Adrenal gland (tissue), 12 donors: ENCODE measurements around the gene CHDH. TPM values are rescaled to one million over a fixed set of nuclear protein-coding genes. Genes with fewer than 3 reads are reported as not detected.
A peak's percentile ranks its signal among the peaks of the same experiment; 100 is the strongest.

Experiments used
- DNase-seq, 7 donors: peaks; one replicate each; pipeline ENCODE4 v3.0.0-alpha.2; 2019 to 2020
- H3K27ac ChIP-seq, 5 donors: fragments of 200-600 bp; sonication (generic) in 4 of 5; 1 replicate in 3 of 5; 2 replicates in 2 of 5; pipeline versions ENCODE4 v1.5.1 to v1.8.0; 2016 to 2020; ENCODE audit warnings: mild to moderate bottlenecking in 1 of 5
- H3K27me3 ChIP-seq: fragments of 200-600 bp; 2 replicates; pipeline ENCODE4 v1.8.0; 2021
- H3K36me3 ChIP-seq, 2 donors: fragments of 200-600 bp; replicated peaks in 1 of 2; 1 replicate in 1 of 2; 2 replicates in 1 of 2; pipeline versions ENCODE4 v1.5.1 to v1.8.0; 2018 to 2022
- H3K4me1 ChIP-seq, 2 donors: fragments of 200-600 bp; replicated peaks in 1 of 2; 1 replicate in 1 of 2; 2 replicates in 1 of 2; pipeline versions ENCODE4 v1.5.1 to v1.8.0; 2018 to 2021
- H3K4me3 ChIP-seq, 4 donors: fragments of 200-600 bp; sonication (generic) in 3 of 4; one replicate each; pipeline ENCODE4 v1.5.1; 2016 to 2018
- H3K9me3 ChIP-seq, 3 donors: fragments of 200-600 bp; sonication (generic) in 1 of 3; replicated peaks in 1 of 3; 1 replicate in 2 of 3; 2 replicates in 1 of 3; pipeline versions ENCODE4 v1.5.1 to v1.8.0; 2016 to 2021
- POLR2A ChIP-seq, 2 donors: fragments of 450-650 bp; IDR thresholded peaks; one replicate each; pipeline ENCODE4 v1.6.1; 2017; ENCODE audit warnings: antibody characterized with exemption in 2 of 2, mild to moderate bottlenecking in 2 of 2, moderate library complexity in 1 of 2
- WGBS, 4 donors: extraction: QIAGEN DNeasy Blood & Tissue Kit in 2 of 4; methylation state at CpG; one replicate each; pipeline versions ENCODE4 v1.1.5 to v1.1.7; 2013 to 2017; 5-methylcytosine and 5-hydroxymethylcytosine counted together
- intact Hi-C, 2 donors: fragments of 100-400 bp; cut with DNase I; formaldehyde crosslinking; loops; one replicate each; pipeline versions ENCODE4 v1.14.1 to v1.15.0; 2022 to 2023
- polyA plus RNA-seq, 3 donors: library from polyadenylated mRNA; stranded (reverse); fragments of 200-250 nt in 2 of 3; fragments of 350-450 nt in 1 of 3; fragmentation: Illumina TruSeq in 1 of 3; extraction: RNeasy Lipid Tissue Mini Kit (QIAGEN cat#74804) in 1 of 3; gene quantifications; one replicate each; pipeline ENCODE4 v1.2.3, GENCODE V29; 2013 to 2014
- total RNA-seq, 9 donors: library from RNA; depleted of rRNA in 4 of 9; stranded (reverse); fragments of >200 nt in 4 of 9; fragments of 120-200 nt in 1 of 9; fragmentation: NEBNext Ultra II Directional in 1 of 9; extraction: Animal tissue kit (Norgen Biotek cat#: 25700) in 1 of 9; gene quantifications; one replicate each; pipeline versions ENCODE4 v1.1.0 to v1.2.4, GENCODE V29; 2013 to 2023
- TF ChIP-seq, protein P1 (sequence below), 6 experiments: fragments of 450-650 bp in 4 of 6; fragments of 200-600 bp in 2 of 6; sonication (generic) in 1 of 6; IDR thresholded peaks; 1 replicate in 5 of 6; 2 replicates in 1 of 6; pipeline versions ENCODE4 v1.5.1 to v1.8.0; 2016 to 2021; ENCODE audit warnings: antibody characterized with exemption in 6 of 6, mild to moderate bottlenecking in 2 of 6, moderate library complexity in 1 of 6
- donor health status: healthy with polysubstance abuse.
- donor health status: Bipolar disorder and iron deficiency.
- donor health status: DM: yes; HTN: yes; CAD: no.
- donor health status: DM: no; HTN: no; CAD: no.
- donor health status: DM: no; HTN: no; CAD: no.
- donor health status: DM: yes; HTN: yes; CAD: no.

Gene CHDH
- total and polyA plus RNA-seq, 12 donors: 0.17 to 29.6 (median 5.3) TPM

DNA sequence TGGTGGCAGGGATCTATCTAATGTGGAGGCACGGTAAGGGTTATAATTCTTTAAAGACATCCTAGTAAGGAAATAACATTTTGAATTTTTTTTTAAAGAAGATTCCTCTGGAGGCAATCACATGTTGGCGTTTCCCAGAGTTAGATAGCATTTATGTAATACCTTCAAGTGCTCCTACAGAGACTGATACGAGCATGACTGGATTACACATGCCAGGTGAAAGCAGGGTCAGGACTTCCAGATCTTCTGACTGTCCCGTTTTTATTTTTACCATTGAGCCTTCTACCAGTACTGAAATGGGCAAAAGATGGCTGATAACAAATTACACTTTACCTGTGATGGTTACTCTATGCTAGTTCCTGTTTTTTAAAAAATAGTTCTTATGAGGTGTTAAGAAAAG is 14.0 kb upstream of the CHDH start:
- TF ChIP-seq, protein P1, sequence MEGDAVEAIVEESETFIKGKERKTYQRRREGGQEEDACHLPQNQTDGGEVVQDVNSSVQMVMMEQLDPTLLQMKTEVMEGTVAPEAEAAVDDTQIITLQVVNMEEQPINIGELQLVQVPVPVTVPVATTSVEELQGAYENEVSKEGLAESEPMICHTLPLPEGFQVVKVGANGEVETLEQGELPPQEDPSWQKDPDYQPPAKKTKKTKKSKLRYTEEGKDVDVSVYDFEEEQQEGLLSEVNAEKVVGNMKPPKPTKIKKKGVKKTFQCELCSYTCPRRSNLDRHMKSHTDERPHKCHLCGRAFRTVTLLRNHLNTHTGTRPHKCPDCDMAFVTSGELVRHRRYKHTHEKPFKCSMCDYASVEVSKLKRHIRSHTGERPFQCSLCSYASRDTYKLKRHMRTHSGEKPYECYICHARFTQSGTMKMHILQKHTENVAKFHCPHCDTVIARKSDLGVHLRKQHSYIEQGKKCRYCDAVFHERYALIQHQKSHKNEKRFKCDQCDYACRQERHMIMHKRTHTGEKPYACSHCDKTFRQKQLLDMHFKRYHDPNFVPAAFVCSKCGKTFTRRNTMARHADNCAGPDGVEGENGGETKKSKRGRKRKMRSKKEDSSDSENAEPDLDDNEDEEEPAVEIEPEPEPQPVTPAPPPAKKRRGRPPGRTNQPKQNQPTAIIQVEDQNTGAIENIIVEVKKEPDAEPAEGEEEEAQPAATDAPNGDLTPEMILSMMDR (IDR thresholded peaks at IDR 0.05): no peak
- TF ChIP-seq POLR2A (IDR thresholded peaks at IDR 0.05): no peak
- H3K36me3 ChIP-seq: peaks cover 0 to 36% of the 10 kb centered on the region in 2 donors
- intact Hi-C loops: no loop called here
- no peak overlapping the region for H3K4me3 ChIP-seq
- H3K27me3 ChIP-seq: no peaks in the 10 kb centered on the region
- H3K27ac ChIP-seq: no peak overlapping the region
- DNase-seq: no peak
- H3K9me3 ChIP-seq: no peaks in the 10 kb centered on the region
- 77 to 92% (median 86%) methylated on average over 4 of the region's 4 CpGs for WGBS, 4 donors
- no peaks in the 10 kb centered on the region for H3K4me1 ChIP-seq

DNA sequence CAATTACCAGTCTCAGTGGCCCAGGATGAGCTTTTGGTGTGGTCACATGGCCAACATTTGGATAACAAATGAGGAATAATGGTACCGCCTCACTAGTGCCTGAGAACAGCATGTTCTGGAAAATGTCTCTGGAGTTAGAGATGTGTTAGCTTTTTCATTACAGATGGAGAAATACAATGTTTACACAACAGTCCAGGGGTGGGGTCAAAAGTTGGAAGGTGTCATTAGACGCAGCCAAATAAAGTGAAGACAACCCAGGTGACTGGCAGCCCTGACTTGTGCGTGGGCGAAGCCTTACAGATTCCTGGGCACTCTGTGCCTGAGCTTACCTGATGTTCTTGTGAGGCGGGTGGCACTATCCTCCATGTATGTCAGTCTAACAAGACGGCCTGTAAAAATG is 13.0 kb upstream of the CHDH start:
- H3K4me3 ChIP-seq: no peak overlapping the region
- no peaks in the 10 kb centered on the region for H3K9me3 ChIP-seq
- no peaks in the 10 kb centered on the region for H3K4me1 ChIP-seq
- intact Hi-C loops: no loop called here
- peak in 1 of 7 donors; percentile 21 for DNase-seq
- H3K27me3 ChIP-seq: no peaks in the 10 kb centered on the region
- H3K36me3 ChIP-seq: peaks cover 0 to 25% of the 10 kb centered on the region in 2 donors
- TF ChIP-seq, protein P1 (IDR thresholded peaks at IDR 0.05): no peak
- no peak for TF ChIP-seq POLR2A (IDR thresholded peaks at IDR 0.05)
- 91 to 96% (median 94%) methylated on average over 6 of the region's 6 CpGs for WGBS, 4 donors
- no peak overlapping the region for H3K27ac ChIP-seq

DNA sequence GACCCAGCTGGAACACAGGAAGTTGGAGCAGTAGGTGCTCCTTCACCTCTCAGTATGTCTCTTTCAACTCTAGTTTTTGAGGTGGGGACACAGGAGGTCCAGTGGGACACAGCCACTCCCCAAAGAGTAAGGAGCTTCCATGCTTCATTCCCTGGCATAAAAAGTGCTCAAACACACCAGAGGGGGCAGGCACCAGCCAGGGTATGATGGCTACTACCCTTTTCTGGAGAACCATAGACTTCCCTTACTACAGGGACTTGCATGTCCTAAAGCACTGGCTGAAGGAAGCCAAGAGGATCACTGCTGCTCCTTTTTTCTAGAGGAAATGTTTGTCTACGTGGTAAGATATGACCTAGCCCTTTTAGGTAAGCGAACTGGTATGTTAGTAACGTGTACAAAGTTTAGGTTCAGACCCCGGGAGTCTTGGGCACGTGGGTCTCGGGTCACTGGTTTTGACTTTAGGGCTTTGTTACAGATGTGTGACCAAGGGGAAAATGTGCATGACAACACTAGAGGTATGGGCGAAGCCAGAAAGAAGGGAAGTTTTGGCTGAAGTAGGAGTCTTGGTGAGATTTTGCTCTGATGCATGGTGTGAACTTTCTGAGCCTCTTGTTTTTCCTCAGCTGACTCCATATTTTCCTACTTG is 12.0 kb upstream of the CHDH start:
- Histone ChIP-seq H3K4me3 (no peak overlapping the region), H3K27ac (no peak overlapping the region), H3K36me3 (peaks cover 0 to 18% of the 10 kb centered on the region in 2 donors), H3K27me3 (no peaks in the 10 kb centered on the region), H3K9me3 (no peaks in the 10 kb centered on the region), H3K4me1 (no peaks in the 10 kb centered on the region)
- DNase-seq: no peak
- WGBS, 4 donors: 77 to 98% (median 87%) methylated on average over 7 of the region's 7 CpGs
- intact Hi-C loops: no loop called here
- no peak for TF ChIP-seq POLR2A (IDR thresholded peaks at IDR 0.05)

DNA sequence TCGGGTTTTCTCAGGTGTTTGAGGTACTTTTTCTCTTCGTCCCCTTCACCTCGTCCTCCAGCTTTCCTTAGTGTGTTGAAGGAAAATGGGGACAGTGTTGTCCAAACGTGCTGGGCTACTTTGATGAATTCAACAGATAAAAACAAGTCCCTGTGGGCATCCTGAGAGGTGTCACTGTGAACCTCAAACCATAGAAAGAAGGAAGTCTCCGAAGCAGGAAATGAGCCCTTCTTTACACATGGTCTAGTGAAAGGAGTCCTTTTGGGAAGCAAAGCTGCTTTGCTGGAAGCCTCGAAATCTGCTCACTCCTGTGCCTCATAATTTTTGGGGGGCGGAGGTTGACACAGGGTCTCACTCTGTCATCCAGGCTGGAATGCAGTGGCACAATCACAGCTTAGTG is 10.7 kb upstream of the CHDH start:
- intact Hi-C loops: no loop called here

More for the DNA sequence above, 10.7 kb upstream of the CHDH start:
- no peak overlapping the region for H3K4me3 ChIP-seq
- peaks cover 0 to 5% of the 10 kb centered on the region in 2 donors for H3K36me3 ChIP-seq
- no peak overlapping the region for H3K27ac ChIP-seq
- TF ChIP-seq POLR2A (IDR thresholded peaks at IDR 0.05): no peak
- TF ChIP-seq, protein P1 (IDR thresholded peaks at IDR 0.05): no peak
- no peak for DNase-seq
- no peaks in the 10 kb centered on the region for H3K4me1 ChIP-seq
- WGBS, 4 donors: 62 to 83% (median 76%) methylated on average over 6 to 7 of the region's 7 CpGs
- no peaks in the 10 kb centered on the region for H3K9me3 ChIP-seq
- H3K27me3 ChIP-seq: no peaks in the 10 kb centered on the region
